HepG2 (cell line): Measurements from ENCODE around the gene B3GALNT2.
A peak's percentile ranks its signal among the peaks of the same experiment; 100 is the strongest.

Source experiments
- GABPA ChIP-seq, 2 experiments: IDR thresholded peaks; 2 replicates each; pipeline ENCODE4 v1.6.1; 2011 to 2016; ENCODE audit warnings: low read depth in 2 of 2, low read length in 1 of 2, missing biosample characterization in 1 of 2, missing genetic modification characterization in 1 of 2
- SMC3 ChIP-seq: IDR thresholded peaks from 2 replicates; pipeline ENCODE4 v1.6.1; 2011; ENCODE audit warnings: low read length, improper control_type of control experiment
- TAF1 ChIP-seq: sonication (generic); formaldehyde crosslinking; IDR thresholded peaks from 2 replicates; pipeline ENCODE4 v1.4.0; 2020; ENCODE audit warnings: missing genetic modification reagents
- TARDBP ChIP-seq: sonication (generic); formaldehyde crosslinking; IDR thresholded peaks from 2 replicates; pipeline ENCODE4 v1.8.0; 2022; ENCODE audit warnings: mild to moderate bottlenecking, missing genetic modification reagents
- ZFP36 ChIP-seq: fragments of 150-350 bp; IDR thresholded peaks from 2 replicates; pipeline ENCODE4 v1.6.1; 2018; ENCODE audit warnings: borderline replicate concordance, low read length, low read depth; ENCODE audit not compliant: partially characterized antibody
- ZNF12 ChIP-seq: sonication (generic); formaldehyde crosslinking; IDR thresholded peaks from 2 replicates; pipeline ENCODE4 v1.5.0; 2020; ENCODE audit warnings: missing genetic modification reagents

- TF ChIP-seq TAF1 (CRISPR knock-in tag): peak; percentile 15; the same call in 1 of the 2 replicates
- TF ChIP-seq SMC3: no peak
- TF ChIP-seq GABPA (IDR thresholded peaks at IDR 0.05; ENCODE audit: low read depth, low read length): no peak
- no peak for TF ChIP-seq GABPA (CRISPR knock-in tag; IDR thresholded peaks at IDR 0.05; ENCODE audit: low read depth)
- TF ChIP-seq ZNF12 (CRISPR knock-in tag): no peak
- TF ChIP-seq TARDBP (CRISPR knock-in tag): no peak
- TF ChIP-seq ZFP36: no peak
These were observed at the start of gene B3GALNT2 for GRCh38 chr1:235504122-235504493.
